H1 (cell line): ENCODE results near the gene KRTAP10-3. TPM values are rescaled to one million over a fixed set of nuclear protein-coding genes. Genes with fewer than 3 reads are reported as not detected.

Experiments
- CTCF ChIA-PET: fragments of 300-600 bp; sonication (Branson Sonifier 250); formaldehyde crosslinking; loops from one replicate; lab custom pipeline; 2021; ENCODE audit not compliant: partially characterized antibody; lab: Charles Lee
- POLR2A ChIA-PET: fragments of 300-600 bp; sonication (Branson Sonifier 250); formaldehyde crosslinking; loops from one replicate; lab custom pipeline; 2021; ENCODE audit warnings: inconsistent platforms; ENCODE audit not compliant: partially characterized antibody; lab: Charles Lee
- DNase-seq, 2 experiments: peaks; one replicate each; pipeline versions ENCODE4 v3.0.0 to v3.0.0-alpha.2; 2010 to 2022; ENCODE audit warnings: low spot score in 2 of 2, low read depth in 1 of 2, mixed read lengths in 1 of 2
- FAIRE-seq: peaks from 2 replicates; lab custom pipeline; 2011; peaks lifted over from hg19 to GRCh38; lab: Jason Lieb, UNC
- H2AFZ ChIP-seq: 2 replicates; pipeline ENCODE4 v1.8.1; 2012; ENCODE audit warnings: low read length, inconsistent platforms
- H2AK5ac ChIP-seq: 2 replicates; pipeline ENCODE4 v1.6.1; 2013; ENCODE audit warnings: low read depth, low read length
- H2BK120ac ChIP-seq: replicated peaks from 2 replicates; pipeline ENCODE3; 2013; ENCODE audit warnings: low read depth, low read length, inconsistent platforms
- H2BK12ac ChIP-seq: 2 replicates; pipeline ENCODE4 v1.6.1; 2013; ENCODE audit warnings: low read depth, low read length
- H2BK15ac ChIP-seq: 2 replicates; pipeline ENCODE4 v1.6.1; 2013; ENCODE audit warnings: low read length
- H2BK20ac ChIP-seq: 2 replicates; pipeline ENCODE4 v1.6.1; 2013; ENCODE audit warnings: low read length
- H2BK5ac ChIP-seq: 2 replicates; pipeline ENCODE4 v1.6.1; 2013; ENCODE audit warnings: low read depth, low read length
- H3K14ac ChIP-seq: 2 replicates; pipeline ENCODE4 v1.6.1; 2013; ENCODE audit warnings: inconsistent platforms; ENCODE audit not compliant: insufficient read length
- H3K18ac ChIP-seq: 2 replicates; pipeline ENCODE4 v1.6.1; 2013; ENCODE audit warnings: low read length; ENCODE audit errors: extremely low read depth
- H3K23ac ChIP-seq: 2 replicates; pipeline ENCODE4 v1.6.1; 2013; ENCODE audit warnings: inconsistent platforms; ENCODE audit not compliant: insufficient read length
- H3K23me2 ChIP-seq: 2 replicates; pipeline ENCODE4 v1.6.1; 2013; ENCODE audit warnings: low read depth, low read length
- H3K27ac ChIP-seq: 2 replicates; pipeline ENCODE4 v1.6.1; 2011; ENCODE audit warnings: low read depth, low read length, inconsistent platforms
- H3K27me3 ChIP-seq, 4 experiments: replicated peaks in 1 of 4; 1 replicate in 1 of 4; 2 replicates in 3 of 4; pipeline versions ENCODE4 v1.6.1 to v1.8.1; 2011 to 2013; ENCODE audit warnings: low read length in 3 of 4, mild to moderate bottlenecking in 3 of 4, inconsistent platforms in 2 of 4, mixed read lengths in 2 of 4, moderate library complexity in 1 of 4; ENCODE audit not compliant: control insufficient read depth in 3 of 4, insufficient read depth in 3 of 4; ENCODE audit errors: extremely low read depth in 1 of 4
- H3K36me3 ChIP-seq, 4 experiments: 2 replicates each; pipeline versions ENCODE4 v1.6.1 to v1.8.1; 2011 to 2013; ENCODE audit warnings: mild to moderate bottlenecking in 4 of 4, low read length in 3 of 4, moderate library complexity in 2 of 4, control low read depth in 1 of 4, inconsistent platforms in 1 of 4; ENCODE audit not compliant: insufficient read depth in 4 of 4, control insufficient read depth in 2 of 4
- H3K4ac ChIP-seq: replicated peaks from 2 replicates; pipeline ENCODE3; 2013; ENCODE audit warnings: low read length, low read depth, mixed read lengths, inconsistent platforms; ENCODE audit not compliant: insufficient read length
- H3K4me1 ChIP-seq, 4 experiments: replicated peaks in 1 of 4; 1 replicate in 1 of 4; 2 replicates in 3 of 4; pipeline versions ENCODE4 v1.6.1 to v1.8.1; 2011 to 2013; ENCODE audit warnings: low read length in 3 of 4, inconsistent platforms in 2 of 4, mixed read lengths in 1 of 4; ENCODE audit not compliant: insufficient read depth in 4 of 4, control insufficient read depth in 3 of 4
- H3K4me2 ChIP-seq, 2 experiments: 2 replicates each; pipeline versions ENCODE4 v1.6.1 to v1.8.1; 2011 to 2013; ENCODE audit warnings: low read depth in 2 of 2, low read length in 2 of 2, control low read depth in 1 of 2, inconsistent platforms in 1 of 2, mild to moderate bottlenecking in 1 of 2; ENCODE audit not compliant: insufficient read depth in 1 of 2
- H3K4me3 ChIP-seq, 4 experiments: fragments of 200-600, 300-600 bp in 1 of 4; sonication (generic), shearing (Covaris generic), sonication (Bioruptor Twin) in 1 of 4; 2 replicates each; pipeline versions ENCODE4 v1.5.1 to v1.8.1; 2011 to 2016; ENCODE audit warnings: low read length in 4 of 4, low read depth in 3 of 4, control low read depth in 2 of 4, inconsistent platforms in 2 of 4, mild to moderate bottlenecking in 2 of 4, mixed read lengths in 1 of 4, moderate library complexity in 1 of 4; ENCODE audit not compliant: insufficient read depth in 2 of 4; ENCODE audit errors: extremely low read depth in 1 of 4
- H3K56ac ChIP-seq: replicated peaks from 2 replicates; pipeline ENCODE3; 2013; ENCODE audit warnings: low read depth, mild to moderate bottlenecking, mixed read lengths, low read length, inconsistent platforms; ENCODE audit not compliant: insufficient read length
- H3K79me1 ChIP-seq: 2 replicates; pipeline ENCODE4 v1.6.1; 2013; ENCODE audit warnings: low read depth, low read length, control low read depth
- H3K79me2 ChIP-seq, 2 experiments: 2 replicates each; pipeline versions ENCODE4 v1.6.1 to v1.8.1; 2012 to 2013; ENCODE audit warnings: low read length in 2 of 2, mild to moderate bottlenecking in 2 of 2, inconsistent platforms in 1 of 2; ENCODE audit not compliant: insufficient read depth in 2 of 2, control insufficient read depth in 1 of 2
- H3K9ac ChIP-seq, 4 experiments: replicated peaks in 1 of 4; 1 replicate in 1 of 4; 2 replicates in 3 of 4; pipeline versions ENCODE4 v1.6.1 to v1.8.1; 2011 to 2013; ENCODE audit warnings: low read depth in 3 of 4, low read length in 3 of 4, control low read depth in 2 of 4, mild to moderate bottlenecking in 2 of 4, moderate library complexity in 2 of 4, inconsistent platforms in 1 of 4; ENCODE audit errors: extremely low read depth in 1 of 4
- H3K9me3 ChIP-seq, 2 experiments: 2 replicates each; pipeline versions ENCODE4 v1.6.1 to v1.8.1; 2012 to 2013; ENCODE audit warnings: mild to moderate bottlenecking in 2 of 2, moderate library complexity in 2 of 2, control low read depth in 1 of 2, inconsistent platforms in 1 of 2, low read depth in 1 of 2, low read length in 1 of 2, mixed read lengths in 1 of 2; ENCODE audit not compliant: insufficient read depth in 2 of 2
- H4K20me1 ChIP-seq, 2 experiments: replicated peaks in 1 of 2; 2 replicates each; pipeline versions ENCODE3 to v1.8.1; 2011 to 2013; ENCODE audit warnings: inconsistent platforms in 2 of 2, low read length in 2 of 2, mild to moderate bottlenecking in 1 of 2; ENCODE audit not compliant: insufficient read depth in 2 of 2, control insufficient read depth in 1 of 2
- H4K5ac ChIP-seq: 2 replicates; pipeline ENCODE4 v1.6.1; 2013; ENCODE audit warnings: low read length, low read depth, mixed read lengths, inconsistent platforms; ENCODE audit not compliant: insufficient read length
- H4K8ac ChIP-seq: 2 replicates; pipeline ENCODE4 v1.8.0; 2013; ENCODE audit warnings: mild to moderate bottlenecking, moderate library complexity, low read length, inconsistent platforms; ENCODE audit not compliant: insufficient read depth; ENCODE audit errors: extremely low read depth
- H4K91ac ChIP-seq: replicated peaks from 2 replicates; pipeline ENCODE3; 2013; ENCODE audit warnings: low read length, mixed read lengths, inconsistent platforms; ENCODE audit not compliant: insufficient read length
- CTCF ChIP-seq, 3 experiments: IDR thresholded peaks; 1 replicate in 2 of 3; 2 replicates in 1 of 3; pipeline versions ENCODE4 v1.5.1 to v1.6.1; 2011; ENCODE audit warnings: low read length in 3 of 3, mild to moderate bottlenecking in 3 of 3, inconsistent platforms in 2 of 3, low read depth in 1 of 3, moderate library complexity in 1 of 3; ENCODE audit not compliant: insufficient read depth in 1 of 3; ENCODE audit errors: control extremely low read depth in 1 of 3
- FOSL1 ChIP-seq: IDR thresholded peaks from 2 replicates; pipeline ENCODE4 v1.6.1; 2011; ENCODE audit warnings: mild to moderate bottlenecking, low read depth, low read length, moderate library complexity; ENCODE audit not compliant: insufficient read depth
- GABPA ChIP-seq: IDR thresholded peaks from 2 replicates; pipeline ENCODE4 v1.6.1; 2011; ENCODE audit warnings: mild to moderate bottlenecking, low read length, moderate library complexity, borderline replicate concordance; ENCODE audit not compliant: insufficient read depth
- KDM1A ChIP-seq: fragments of 200-600, 300-600 bp; sonication (generic); IDR thresholded peaks from 2 replicates; pipeline ENCODE4 v1.7.1; 2016; ENCODE audit warnings: mild to moderate bottlenecking, low read length, borderline replicate concordance
- NANOG ChIP-seq: IDR thresholded peaks from 2 replicates; pipeline ENCODE4 v1.6.1; 2011; ENCODE audit warnings: low read length, low read depth, mild to moderate bottlenecking, inconsistent platforms; ENCODE audit not compliant: insufficient read depth, poor library complexity, severe bottlenecking
- RAD21 ChIP-seq, 2 experiments: IDR thresholded peaks in 1 of 2; conservative IDR thresholded peaks in 1 of 2; 2 replicates each; pipeline ENCODE4 v1.6.1; 2011; ENCODE audit warnings: low read depth in 2 of 2, low read length in 2 of 2, improper control_type of control experiment in 1 of 2, inconsistent platforms in 1 of 2, mild to moderate bottlenecking in 1 of 2, moderate library complexity in 1 of 2
- TEAD4 ChIP-seq: IDR thresholded peaks from 2 replicates; pipeline ENCODE4 v1.6.1; 2012; ENCODE audit warnings: low read depth, low read length, inconsistent platforms, mixed read lengths
- WGBS, 2 experiments: shearing (Covaris generic) in 1 of 2; methylation state at CpG; one replicate each; pipeline versions ENCODE4 v1.1.6 to v1.1.7; 2013 to 2015; ENCODE audit warnings: low lambda C conversion rate in 2 of 2, mixed read lengths in 2 of 2, inconsistent platforms in 1 of 2, low coverage in 1 of 2, missing lambda C conversion rate in 1 of 2; ENCODE audit not compliant: insufficient replicate concordance in 2 of 2, insufficient coverage in 1 of 2, insufficient read length in 1 of 2; ENCODE audit errors: extremely low coverage in 1 of 2, missing lambda C conversion rate in 1 of 2; 5-methylcytosine and 5-hydroxymethylcytosine counted together
- polyA plus RNA-seq, 7 experiments: library from polyadenylated mRNA; depleted of rRNA in 3 of 7; stranded (reverse) in 5 of 7; unstranded in 2 of 7; fragments of >200 nt in 5 of 7; fragments of 200-250 nt in 2 of 7; gene quantifications; 1 replicate in 5 of 7; 2 replicates in 1 of 7; 4 replicates in 1 of 7; pipeline versions ENCODE4 v1.2.1 to v1.2.3, GENCODE V29; 2011 to 2013; ENCODE audit warnings: missing spikeins in 2 of 7, mixed read lengths in 2 of 7
- total RNA-seq: library from RNA; stranded (reverse); fragmentation: NEBNext Ultra II Directional; extraction: Animal tissue kit (Norgen Biotek cat#: 25700); gene quantifications from 2 replicates; pipeline ENCODE4 v1.2.1, GENCODE V29; 2021

Gene KRTAP10-3
- total and polyA plus RNA-seq, 2 of the 8 experiments (the other 6 are each of a cell fraction or from before 2014, with no cell fraction given): not detected

DNA sequence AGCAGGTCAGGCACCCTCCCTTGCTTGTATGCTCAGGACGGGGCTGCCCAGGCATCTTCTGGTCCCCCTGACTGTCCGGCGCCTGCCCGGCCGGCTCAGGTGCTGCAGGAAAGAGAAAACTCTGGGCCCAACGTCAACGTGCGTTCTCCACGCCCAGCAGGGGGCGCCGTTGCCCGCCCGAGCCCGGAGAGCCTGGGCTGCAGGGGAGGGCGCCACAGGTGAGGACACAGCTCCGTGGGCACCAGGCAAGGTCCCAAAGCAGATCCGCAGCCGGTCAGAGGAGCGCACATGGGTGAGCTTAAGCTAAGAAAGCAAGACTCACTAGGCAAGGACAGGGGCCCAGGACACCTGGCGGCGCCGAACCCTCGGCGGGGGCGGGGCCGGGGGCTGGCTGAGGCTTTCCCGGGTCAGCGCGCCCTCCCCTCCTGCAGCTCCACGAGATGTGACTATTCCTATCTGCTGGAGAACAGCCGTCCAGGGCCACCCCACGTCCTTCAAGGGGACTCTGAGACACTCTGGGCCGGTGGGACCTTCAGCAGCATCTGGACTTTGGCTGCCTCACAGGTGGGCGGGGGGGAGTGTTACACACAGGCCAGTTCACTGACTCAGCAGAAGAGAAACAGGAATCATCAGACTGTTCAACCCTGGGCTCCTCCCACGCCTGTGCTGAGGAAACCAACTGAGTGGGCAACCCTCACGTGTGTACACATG is 47.9 kb downstream of the KRTAP10-3 start:
- no peak overlapping the region; the same call in 1 of the 2 replicates for H2AFZ ChIP-seq
- ChIA-PET CTCF (interaction anchor here (0.8 to 4.0 kb wide), 35 partner anchors 9 to 286 kb away, joined by 3 to 21 read pairs (median 5); partner anchors contain the start of gene TSPEAR), POLR2A (interaction anchor here (0.8 to 1.9 kb wide), 3 partner anchors 10 to 196 kb away, joined by 3 to 7 read pairs (median 5); no protein-coding TSS in a partner anchor)
- no peak overlapping the region for H2BK120ac ChIP-seq
- H2BK12ac ChIP-seq: no peak overlapping the region
- H3K79me2 ChIP-seq: no peaks in the 10 kb centered on the region
- no peaks in the 10 kb centered on the region for H3K79me1 ChIP-seq
- H3K4me2 ChIP-seq: peak overlapping the region in 1 of 2 experiments; percentile 59; a peak in 3 of 4 replicates
- peak overlapping the region in 1 of 4 experiments; percentile 35; a peak in 1 of 8 replicates for H3K4me3 ChIP-seq
- H2AK5ac ChIP-seq: no peak overlapping the region; the same call in 1 of the 2 replicates
- H3K18ac ChIP-seq: no peak overlapping the region; the same call in 1 of the 2 replicates
- H2BK15ac ChIP-seq: no peak overlapping the region
- H3K9me3 ChIP-seq: no peaks in the 10 kb centered on the region
- H3K36me3 ChIP-seq: peaks cover 0 to 8% (median 8%) of the 10 kb centered on the region in 4 experiments; a peak in 4 of 8 replicates
- FAIRE-seq (no peak), DNase-seq (peak; percentile 43 to 91)
- peaks cover 3 to 6% of the 10 kb centered on the region in 2 experiments for H4K20me1 ChIP-seq
- H3K56ac ChIP-seq: no peak overlapping the region
- H2BK20ac ChIP-seq: no peak overlapping the region
- no peak overlapping the region for H3K27ac ChIP-seq
- no peak overlapping the region for H3K14ac ChIP-seq
- H3K23ac ChIP-seq: no peak overlapping the region
- no peak overlapping the region; the same call in 1 of the 2 replicates for H2BK5ac ChIP-seq
- no peak overlapping the region for H3K9ac ChIP-seq
- H4K5ac ChIP-seq: peak overlapping the region; percentile 64
- peak overlapping the region; percentile 5 for H4K91ac ChIP-seq
- no peaks in the 10 kb centered on the region; a peak in 3 of 7 replicates for H3K4me1 ChIP-seq
- 0 out of 2 replicates have a peak, but pooled peaks cover 2% of the 10 kb centered on the region for H3K23me2 ChIP-seq
- no peak overlapping the region for H3K4ac ChIP-seq
- 58% methylated on average over 27 of the region's 36 CpGs; no CpG with 5 or more reads in 1 of the 2 experiments for WGBS, 2 experiments
- H3K27me3 ChIP-seq: no peaks in the 10 kb centered on the region
- peak overlapping the region; percentile 74; the same call in 1 of the 2 replicates for H4K8ac ChIP-seq
- TF ChIP-seq NANOG (no peak), GABPA (peak; percentile 69; the same call in 1 of the 2 replicates), TEAD4 (no peak), FOSL1 (no peak), KDM1A (no peak), CTCF (IDR thresholded peaks at IDR 0.05; ENCODE audit: control extremely low read depth in 1 of 3, insufficient read depth in 1 of 3, low read depth in 1 of 3, low read length in 3 of 3) (peak in 2 of 3 experiments; percentile 88 to 92; a peak in 3 of 4 replicates), RAD21 (IDR thresholded peaks at IDR 0.05 in 1 of 2, conservative IDR thresholded peaks at IDR 0.05 in 1 of 2; ENCODE audit: low read depth in 2 of 2, low read length in 2 of 2) (peak; percentile 90 to 96)
